Ureter (tissue), 1 donor: Measurements from ENCODE around the gene SUSD6. TPM values are rescaled to one million over a fixed set of nuclear protein-coding genes. Genes with fewer than 3 reads are reported as not detected.

ENCODE experiments used
- DNase-seq: peaks from one replicate; pipeline ENCODE4 v3.0.0-alpha.2; 2020; ENCODE audit warnings: low spot score
- total RNA-seq: library from RNA; stranded (reverse); gene quantifications from one replicate; pipeline ENCODE4 v1.2.4, GENCODE V29; 2023
- donor health status: DM: yes; HTN: yes; CAD: no.

Gene SUSD6
- total RNA-seq, 1 donor from 2014 or later, result 41.6 TPM

DNA sequence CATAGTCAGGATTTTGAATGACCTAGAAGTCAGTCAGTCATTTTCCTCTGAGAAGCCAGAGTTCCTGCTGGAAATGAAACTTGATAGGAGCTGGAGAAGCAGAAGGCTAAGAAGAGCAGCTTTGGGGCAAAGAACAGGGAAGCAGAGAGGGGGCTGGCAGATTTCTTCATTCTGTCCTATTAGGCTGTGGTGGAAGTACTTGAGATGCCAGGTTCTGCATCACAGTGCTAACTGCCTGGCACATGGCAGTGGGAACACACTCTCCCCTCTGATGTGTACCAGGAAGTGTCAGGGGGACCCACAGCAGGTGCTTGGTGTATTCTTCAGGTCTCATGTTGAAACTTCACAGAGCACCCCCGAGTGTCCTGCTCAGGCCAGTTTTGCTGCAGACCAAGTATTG lies 61.0 kb downstream of the SUSD6 start:
- no peak for DNase-seq

DNA sequence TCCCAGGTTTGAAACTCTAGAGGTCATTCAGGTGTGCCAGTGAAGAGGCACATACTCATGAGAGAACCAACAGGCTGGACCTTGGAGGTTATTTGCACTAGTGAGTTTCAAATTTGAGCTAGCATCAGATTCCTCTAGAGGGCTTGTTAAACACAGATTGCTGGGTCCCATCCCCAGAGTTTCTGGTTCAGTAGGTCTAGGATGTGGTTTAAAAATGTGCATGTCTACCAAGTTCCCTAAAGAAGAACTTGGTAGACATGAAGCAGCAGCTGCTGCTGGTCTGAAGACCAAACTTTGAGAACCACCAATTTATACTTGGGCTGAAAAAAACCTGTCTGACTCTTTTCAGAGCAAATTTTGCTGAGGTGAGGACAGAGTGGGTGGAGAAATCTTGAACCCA lies 61.7 kb downstream of the SUSD6 start:
- DNase-seq, result no peak

DNA sequence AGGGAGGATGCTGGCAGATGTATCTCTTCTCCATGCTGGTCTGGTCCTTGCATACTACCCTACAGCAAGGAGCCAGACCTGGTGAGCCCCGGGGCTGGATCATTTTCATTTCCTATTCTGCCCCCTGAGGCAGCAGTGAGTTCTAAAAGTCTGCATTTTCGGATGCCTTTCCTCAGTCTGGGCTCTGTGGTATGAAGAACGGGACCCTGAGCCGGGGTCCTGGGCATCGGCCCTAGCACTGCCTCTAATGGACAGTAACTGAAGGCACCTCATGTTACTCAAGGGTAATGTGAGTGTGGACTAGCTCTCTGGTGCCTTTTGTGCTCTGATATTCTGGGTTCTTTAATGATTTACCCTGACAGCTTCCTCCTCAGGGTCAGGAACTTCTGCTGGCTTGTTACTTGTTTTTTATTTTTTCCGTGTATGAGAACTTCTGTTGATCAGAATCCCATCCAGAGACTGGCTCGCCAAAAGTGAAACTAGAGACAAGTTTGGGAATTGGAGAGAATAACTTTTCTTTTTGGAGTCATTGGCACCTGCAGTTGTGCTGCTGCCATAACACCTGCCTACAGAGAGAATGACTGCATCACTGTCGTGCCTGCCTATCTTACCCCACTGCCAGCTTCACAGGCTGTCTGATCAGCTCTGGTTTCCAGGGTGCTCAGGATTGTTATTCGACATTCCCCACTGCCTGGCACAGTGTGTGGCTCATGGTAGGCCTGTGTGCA lies 62.3 kb downstream of the SUSD6 start:
- no peak for DNase-seq

DNA sequence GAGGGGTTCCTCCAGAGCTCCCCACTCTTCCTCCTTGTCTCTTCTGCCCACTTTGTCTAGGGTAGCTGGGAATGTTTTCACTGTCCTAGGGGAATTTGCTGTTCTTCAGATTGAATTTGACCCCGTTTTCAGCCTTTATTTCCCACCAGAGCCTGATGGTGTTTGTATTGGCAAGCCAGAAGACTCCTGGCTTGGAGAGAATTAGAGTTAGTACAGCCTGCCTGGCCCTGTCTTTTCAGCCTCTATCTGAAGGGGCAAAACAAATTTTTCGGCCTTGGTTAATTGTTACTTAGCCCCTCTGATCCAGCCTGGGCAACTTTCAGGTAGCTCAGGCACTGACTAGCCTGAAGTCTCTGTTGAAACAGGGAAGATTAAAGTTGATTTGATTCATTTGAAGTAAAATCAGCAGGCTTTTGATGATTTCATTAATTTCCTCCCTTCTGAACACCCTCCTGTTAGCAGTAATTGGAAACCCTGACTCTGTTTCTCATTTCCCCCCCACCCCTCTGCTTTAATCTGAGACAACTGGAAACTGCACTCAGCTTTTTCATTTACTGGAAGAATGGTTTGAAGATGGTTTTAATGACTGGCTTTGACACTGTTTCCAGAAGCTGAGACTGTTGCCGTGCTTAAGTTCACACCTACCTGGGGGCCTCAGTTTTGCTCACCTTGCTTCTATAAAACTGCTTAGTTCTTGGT lies 63.3 kb downstream of the SUSD6 start:
- no peak for DNase-seq

DNA sequence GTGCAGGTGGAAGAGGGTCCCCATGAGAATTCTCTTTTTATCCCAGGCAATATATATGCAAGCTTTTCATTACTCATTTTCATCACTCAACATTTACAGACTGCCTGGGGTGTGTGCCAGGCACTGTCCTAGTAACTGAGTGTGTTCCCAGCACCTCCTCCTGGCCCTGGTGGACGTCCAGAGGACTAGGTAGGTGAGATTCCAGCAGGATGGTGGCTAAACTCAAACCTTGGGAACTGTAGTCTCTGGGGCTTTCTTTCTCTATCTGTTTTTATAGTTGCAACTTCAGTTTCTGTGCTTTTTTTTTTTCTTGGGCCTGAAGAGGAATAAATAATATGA lies 63.8 kb downstream of the SUSD6 start:
- no peak for DNase-seq

DNA sequence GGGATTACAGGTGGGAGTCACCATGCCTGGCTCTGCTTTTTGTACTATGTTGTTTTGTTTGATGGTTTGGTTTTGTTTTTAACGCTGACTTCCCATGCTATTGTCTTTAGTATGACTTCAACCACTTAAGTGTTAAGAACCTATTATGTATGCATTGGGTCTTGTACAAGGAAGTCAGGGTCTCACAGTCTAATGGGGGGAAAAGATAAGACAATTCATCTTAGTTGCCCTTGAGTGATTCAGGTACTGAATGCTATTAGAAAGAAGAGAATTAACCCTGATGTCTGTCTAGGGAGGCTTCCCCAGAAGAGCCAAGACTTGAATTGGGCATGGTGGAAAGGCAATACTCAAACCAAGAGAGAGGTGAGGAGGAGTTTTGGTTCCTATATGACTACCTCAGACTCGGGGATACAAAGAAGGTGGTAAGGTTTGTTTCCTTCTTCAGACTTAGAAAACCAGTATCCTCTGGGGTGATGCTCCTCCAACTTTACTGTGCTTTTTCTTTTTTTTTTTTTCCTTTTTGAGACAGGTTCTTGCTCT lies 64.6 kb downstream of the SUSD6 start:
- DNase-seq, result no peak

DNA sequence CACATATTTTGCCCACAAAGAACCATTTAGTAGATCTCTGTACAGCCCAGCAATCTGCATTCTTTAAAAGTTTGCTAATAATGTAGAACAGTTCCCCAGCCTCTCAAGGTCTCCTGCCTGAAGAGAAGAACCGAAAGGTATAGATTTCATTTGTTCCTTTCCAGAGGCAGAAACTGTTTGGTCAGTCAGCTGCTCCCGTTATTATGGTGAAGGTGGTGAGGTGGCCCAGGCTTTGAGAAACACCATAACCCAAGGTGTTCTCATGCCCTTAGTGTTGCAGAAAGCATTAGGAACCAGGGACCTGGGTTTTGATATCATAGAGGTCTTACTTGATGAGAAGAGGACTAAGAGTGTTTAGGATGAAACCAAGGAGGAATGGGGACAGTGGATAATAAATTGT lies 65.3 kb downstream of the SUSD6 start:
- DNase-seq, result no peak

DNA sequence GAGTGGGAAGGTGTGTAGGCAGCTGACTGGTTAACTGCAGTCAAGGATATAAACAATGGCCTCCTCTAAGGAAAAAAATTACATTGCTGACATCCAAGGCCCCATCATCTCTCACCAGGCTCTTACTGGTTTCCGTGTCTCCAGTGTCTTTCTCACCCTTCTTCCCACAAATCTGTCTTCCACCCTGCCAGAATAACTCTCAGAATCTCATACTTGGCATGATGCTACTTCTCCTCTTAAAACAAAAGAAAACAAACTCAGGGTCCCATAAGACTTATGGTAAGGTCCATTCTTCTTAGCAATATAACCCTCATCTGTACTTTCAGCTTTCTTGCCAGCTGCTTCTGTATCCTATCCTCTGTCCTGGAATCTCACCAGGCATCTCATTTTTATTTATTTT lies 68.9 kb downstream of the SUSD6 start:
- DNase-seq, result no peak

DNA sequence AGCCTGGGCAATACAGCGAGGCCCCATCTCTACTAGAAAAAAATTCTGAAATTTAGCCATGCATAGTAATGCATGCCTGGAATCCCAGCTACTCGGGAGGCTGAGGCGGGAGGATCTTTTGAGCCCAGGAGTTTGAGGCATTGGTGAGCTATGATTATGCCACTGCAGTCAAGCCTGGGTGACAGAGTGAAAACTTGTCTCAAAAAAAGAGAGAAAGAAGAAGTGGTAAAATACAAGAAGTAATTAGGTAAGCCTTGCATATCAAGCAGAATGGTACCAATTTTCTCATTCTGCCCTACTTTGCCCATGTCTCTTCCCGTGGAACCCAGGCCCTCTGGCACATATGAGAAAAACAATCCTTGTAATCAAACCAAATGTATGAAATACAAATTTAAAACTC lies 70.7 kb downstream of the SUSD6 start:
- DNase-seq, result no peak

DNA sequence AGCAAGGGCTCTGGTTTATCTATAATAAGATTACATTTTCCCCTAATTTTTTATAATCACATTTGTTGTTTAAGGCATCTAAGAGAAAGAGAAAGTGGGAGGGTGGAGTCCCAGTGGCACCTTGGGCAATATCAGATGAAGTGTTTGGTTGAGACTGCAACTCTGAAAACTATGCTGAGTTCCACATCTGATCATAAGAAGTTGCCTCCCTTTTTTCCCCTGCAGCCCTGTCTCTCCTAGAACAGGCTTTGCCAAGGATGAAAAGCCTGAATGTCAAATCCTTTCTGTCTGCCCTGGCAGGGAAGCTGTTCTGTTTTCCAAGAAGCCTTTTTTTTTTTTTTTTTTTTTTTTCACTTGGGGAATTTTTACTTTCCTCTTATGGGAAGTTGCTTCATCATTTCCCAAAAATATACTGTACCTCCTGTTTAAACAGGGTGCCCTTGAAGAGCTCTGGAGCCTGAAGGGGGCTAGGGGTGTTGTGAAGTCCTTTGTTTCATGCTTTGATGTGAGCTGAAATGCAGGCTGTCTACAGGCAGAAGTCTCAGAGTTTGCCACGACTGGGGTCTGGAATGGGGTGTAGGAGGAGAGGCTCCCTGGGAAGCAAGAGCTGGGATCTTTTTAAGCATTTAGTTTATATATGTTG lies 71.3 kb downstream of the SUSD6 start:
- no peak for DNase-seq

DNA sequence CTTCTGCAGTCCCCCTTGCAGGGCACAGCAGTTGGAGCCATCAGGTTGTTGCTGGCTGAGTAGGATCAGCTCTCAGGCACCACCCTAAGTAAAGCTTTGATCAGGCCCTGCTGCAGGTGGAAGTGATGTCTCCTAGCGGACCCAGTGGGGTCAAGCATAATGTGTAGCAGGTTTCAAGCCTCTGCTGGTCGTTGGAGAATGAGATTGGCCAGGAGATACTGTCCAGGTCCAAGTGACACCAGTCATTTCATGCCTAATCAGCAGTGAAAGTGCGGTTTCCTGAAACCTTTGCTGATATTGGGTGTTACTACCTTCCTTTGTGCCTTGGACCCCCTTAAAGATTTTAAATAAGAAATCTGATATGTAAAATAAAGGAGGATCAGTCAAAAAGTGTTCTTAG lies 72.6 kb downstream of the SUSD6 start:
- no peak for DNase-seq

DNA sequence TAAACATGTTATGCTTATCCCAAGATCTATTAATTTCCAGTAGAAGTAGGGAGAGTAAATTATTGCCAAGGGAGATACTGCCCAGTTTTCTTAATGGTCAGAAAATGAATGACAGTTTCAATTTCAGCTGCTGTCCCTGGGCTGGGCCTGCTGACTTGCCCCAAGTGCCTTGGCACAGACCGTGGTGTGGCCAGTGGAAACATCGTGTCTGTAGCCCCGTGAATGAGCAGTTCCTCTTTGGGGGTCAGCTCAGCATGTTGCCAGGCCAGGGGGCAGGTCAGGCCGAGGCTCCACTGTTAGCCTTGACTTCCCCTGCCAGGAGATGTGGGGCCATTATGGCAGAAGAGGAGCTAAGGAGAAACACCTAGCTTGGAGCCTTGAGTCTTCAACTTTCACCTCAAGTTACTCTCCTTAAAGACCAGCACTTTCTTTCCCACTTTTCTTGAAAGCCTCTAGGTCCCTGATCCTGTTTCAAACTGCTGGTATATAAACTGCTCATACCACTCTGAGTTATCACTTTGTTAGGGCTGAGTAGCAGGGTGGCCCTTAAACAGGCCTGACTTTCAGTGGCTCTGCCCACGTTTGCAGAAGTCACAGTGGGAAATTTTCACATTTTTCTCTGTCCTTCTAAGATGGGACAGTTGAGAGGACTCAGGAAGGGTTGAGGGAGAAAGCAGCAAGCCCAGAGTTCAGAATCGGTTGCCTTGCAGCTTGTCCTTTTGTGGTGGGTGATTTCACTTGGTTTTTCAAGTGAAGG lies 73.2 kb downstream of the SUSD6 start:
- no peak for DNase-seq

DNA sequence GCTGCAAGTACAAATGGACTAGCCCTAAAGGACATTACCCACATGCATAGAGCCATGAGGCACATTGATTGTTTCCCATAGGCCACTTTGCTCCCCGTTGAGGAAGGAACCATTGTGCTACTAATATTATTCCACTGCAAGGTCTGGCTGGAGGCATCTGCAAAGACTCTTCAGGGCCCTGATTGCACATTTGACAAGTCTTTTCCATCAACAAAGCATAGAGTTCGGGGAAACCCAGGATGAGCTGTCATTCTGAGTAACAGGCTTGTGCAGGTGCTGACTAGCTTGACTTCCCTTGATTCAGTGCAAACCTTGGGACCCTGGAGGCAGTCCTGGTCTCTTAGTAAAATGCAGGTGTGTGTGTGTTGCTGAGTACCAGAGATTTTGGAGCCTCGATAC lies 73.8 kb downstream of the SUSD6 start:
- DNase-seq, result no peak

DNA sequence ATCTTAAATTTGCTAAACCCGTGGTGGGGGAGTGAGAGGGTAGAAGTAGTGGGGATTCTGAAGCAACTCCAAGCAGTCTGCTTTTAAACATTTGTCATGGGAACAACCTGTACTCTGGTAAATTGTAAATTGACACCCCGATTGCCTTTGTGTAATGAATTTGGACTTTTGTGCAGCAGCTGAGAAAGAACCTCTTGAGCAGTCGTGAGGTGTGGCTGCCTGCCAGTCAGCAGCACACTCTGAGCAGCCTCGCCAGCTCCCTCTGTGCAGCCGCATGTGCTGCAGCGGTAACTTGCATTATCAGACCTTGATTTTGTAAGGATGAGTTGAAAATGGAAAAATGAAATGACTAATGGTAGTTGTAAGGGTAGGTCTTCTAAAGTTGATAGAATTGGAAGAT lies 74.3 kb downstream of the SUSD6 start:
- DNase-seq, result no peak

DNA sequence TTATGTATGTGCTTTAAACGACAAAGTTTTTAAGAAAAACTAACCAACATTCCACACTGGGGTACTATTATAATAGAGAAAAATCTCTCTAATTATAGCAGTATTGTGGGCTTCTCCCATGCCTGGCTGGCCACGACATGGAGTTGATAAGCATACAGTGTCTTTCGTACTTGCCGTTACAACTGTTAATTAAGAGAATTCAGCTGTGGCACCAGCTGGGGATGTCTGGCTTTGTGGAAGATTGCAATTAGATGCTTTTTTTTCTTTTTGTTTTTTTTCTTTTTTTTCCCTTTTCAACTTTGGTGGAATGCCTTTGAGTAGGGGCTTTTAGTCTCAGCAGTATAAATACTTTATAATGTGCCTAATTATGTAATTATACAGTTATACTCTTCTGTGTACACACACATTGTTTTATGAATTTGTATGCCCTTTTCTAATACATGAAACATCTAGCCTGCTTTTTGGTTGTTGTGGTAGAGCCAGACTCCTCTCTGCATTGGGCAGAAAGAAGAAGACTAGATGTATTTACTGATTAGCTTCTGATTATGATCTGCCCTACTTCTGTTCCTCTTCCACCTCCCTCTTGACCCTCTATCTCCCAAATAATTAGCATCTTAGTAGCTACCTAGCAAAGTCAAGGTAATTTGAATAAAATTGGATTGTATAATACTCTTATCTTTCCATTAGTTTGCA lies 76.4 kb downstream of the SUSD6 start:
- no peak for DNase-seq

DNA sequence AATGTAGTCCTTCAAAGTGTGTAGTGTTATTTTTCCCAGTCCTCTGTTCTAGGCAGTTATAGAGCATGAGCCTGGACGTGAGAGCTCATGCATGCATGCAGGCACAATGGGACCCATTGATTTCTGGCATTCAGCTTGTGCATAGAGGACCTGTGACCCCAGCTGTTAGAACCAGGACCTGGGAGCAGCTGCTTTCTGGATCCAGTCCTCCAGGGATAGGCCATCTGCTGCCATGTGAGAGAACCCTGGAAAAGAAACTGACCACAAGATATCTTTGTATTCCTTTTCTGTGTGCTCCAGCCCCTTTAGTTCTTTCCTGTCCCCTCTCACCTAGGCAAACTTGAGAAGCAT lies 76.9 kb downstream of the SUSD6 start:
- no peak for DNase-seq

DNA sequence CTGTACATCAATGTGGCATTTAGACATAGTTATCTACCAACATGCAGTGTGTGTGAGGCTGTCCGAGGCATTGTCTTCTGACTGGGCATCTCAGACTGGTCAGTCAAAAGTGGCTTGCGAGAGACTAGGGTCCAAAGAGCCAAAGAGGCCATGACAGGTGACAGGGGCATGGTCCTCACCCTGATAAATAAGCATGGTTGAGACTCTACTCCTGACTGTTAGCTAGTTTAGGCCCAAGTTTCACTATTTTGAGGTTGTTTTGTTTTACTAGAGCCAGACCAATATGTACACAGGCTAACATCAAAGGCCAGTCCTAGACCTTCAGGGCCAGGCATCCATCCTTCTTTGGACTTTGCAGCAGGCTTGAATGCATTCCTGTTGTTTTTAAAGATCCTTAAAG lies 78.6 kb downstream of the SUSD6 start:
- DNase-seq, result no peak

DNA sequence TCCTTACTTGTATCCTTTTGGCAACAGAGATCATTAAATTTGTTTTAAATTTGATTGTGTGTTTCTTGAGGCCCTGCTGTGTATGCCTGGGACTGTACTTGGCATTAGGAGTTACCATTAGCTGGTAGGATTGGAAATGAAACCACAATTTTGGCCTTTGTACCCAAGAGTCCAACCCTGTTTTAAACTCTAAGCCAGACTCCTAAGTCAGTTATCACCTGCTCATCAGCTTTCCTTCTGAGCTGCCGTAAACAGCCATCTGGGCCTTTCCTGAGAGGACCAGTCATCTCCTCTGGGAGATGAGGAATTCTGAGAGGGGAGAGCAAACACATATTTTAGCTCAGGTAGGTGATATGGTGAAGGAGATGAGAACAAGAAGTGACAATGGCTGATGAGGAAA lies 81.2 kb downstream of the SUSD6 start:
- no peak for DNase-seq

DNA sequence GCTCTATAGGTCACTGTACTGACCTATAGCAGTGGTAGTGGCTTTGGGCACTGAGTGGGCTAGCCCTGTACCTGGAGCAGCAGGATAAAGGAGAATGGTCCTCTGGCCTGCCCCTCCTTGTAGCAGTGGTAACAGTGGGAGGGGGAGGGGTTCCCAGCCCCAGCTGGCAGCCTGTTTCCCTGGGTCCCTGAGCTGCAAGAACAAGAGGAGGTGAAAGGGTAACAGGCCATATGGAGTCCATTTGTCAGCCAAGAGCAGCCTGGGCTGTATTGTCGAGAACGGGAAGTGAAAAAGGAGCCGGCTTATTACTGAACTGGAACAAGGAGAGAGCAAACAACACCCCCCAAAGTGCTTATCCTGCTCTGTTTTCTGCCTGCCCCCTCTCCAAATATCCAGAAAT lies 81.7 kb downstream of the SUSD6 start:
- DNase-seq, result no peak

DNA sequence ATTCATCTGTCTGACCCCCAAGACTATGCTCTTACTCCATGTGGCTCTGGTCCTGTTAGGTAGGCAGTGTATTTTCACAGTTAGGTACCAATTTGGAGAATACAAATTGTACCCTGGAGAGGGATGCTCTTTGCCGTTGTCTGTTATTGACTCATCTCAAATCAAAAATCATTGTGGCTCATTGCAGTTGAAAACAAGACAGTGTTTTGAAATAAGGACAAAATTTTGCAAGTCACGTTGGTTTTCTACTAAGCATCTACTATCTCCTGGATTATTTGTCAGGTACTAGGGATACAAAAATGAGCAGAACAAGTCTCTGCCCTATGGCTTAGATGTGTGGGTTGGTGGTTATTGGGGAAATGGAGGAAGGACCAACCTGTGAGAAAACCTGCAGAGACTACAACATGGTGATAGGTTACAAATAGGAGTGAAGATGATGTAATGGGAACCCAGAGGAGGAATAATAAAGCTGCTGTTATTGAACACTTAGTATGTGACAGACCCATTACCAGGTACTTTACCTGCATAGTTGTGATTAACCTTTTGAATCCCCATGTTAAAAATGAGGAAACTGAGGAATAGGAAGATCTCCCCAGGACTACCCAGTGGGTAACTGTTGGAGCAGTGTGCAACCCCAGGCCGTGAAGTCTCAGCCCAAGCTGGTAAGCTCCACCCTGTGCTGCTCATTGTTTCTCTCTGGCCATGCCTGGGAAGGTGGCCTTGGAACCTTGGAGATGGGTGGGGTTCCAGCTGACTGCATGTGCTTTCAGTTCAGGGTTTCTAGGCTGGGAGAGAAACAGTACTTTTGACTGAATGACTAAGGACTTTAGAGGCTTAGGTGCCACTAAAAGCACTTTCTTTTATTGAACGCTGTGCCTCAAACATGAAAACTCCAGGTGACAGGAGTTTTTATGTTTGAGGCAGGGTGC lies 82.7 kb downstream of the SUSD6 start:
- no peak for DNase-seq
